ENCODE data around the gene PEX1. TPM values are rescaled to one million over a fixed set of nuclear protein-coding genes. Genes with fewer than 3 reads are reported as not detected.
"Not testable (repeated sequence)": the region's sequence is repeated elsewhere in the genome, so short reads cannot be mapped to it uniquely, and the experiment has no call there.

PEX1 gene
- total and polyA plus RNA-seq, 2 of the 4 experiments (the other 2 are of a cell fraction) = 8.1 to 12.7 TPM

GRCh38 chr7:92545116-92545515, 16.8 kb upstream of the PEX1 start:
- H3K56ac ChIP-seq (ENCODE audit: extremely low read depth, insufficient read depth, low read length); H3K27me3 ChIP-seq (ENCODE audit: control insufficient read depth, insufficient read depth, low read length); dilution Hi-C loops (cut with HindIII; ENCODE audit: low sequenced_read_pairs, unreplicated experiment); CTCF ChIA-PET; H3K23ac ChIP-seq (ENCODE audit: low read depth, low read length); H3K4ac ChIP-seq (ENCODE audit: low read depth, low read length); H3K4me1 ChIP-seq (ENCODE audit: control insufficient read depth, insufficient read depth, low read length); H3K9me1 ChIP-seq (ENCODE audit: insufficient read depth, low read length); H2BK20ac ChIP-seq (ENCODE audit: low read depth, low read length); H3K27ac ChIP-seq (ENCODE audit: insufficient read depth, low read length); H3K79me1 ChIP-seq (ENCODE audit: low read depth in 1 of 2, low read length in 2 of 2); H4K8ac ChIP-seq (ENCODE audit: low read depth in 2 of 2, low read length in 2 of 2); intact Hi-C loops (cut with micrococcal nuclease); H3K4me3 ChIP-seq (ENCODE audit: insufficient read depth, low read depth, low read length); H2AK9ac ChIP-seq (replicated peaks; ENCODE audit: low read depth, low read length, poor library complexity); H3K9ac ChIP-seq (ENCODE audit: low read depth, low read length); H2BK120ac ChIP-seq (ENCODE audit: low read depth, low read length); DNase-seq; H4K5ac ChIP-seq (ENCODE audit: low read depth, low read length); H2BK15ac ChIP-seq (ENCODE audit: low read depth, low read length); BruUV-seq (replicated peaks); POLR2A ChIA-PET (ENCODE audit: unreplicated experiment); H3K18ac ChIP-seq (ENCODE audit: low read depth, low read length); H3K14ac ChIP-seq (replicated peaks; ENCODE audit: low read depth, low read length); in situ Hi-C loops (cut with MboI; ENCODE audit: low sequenced_read_pairs); H4K20me1 ChIP-seq (ENCODE audit: insufficient read depth, low read length); H3K36me3 ChIP-seq (ENCODE audit: control insufficient read depth, insufficient read depth, low read length); H2AK5ac ChIP-seq (ENCODE audit: low read depth, low read length); H2AFZ ChIP-seq (replicated peaks; ENCODE audit: low read length, poor library complexity); H4K91ac ChIP-seq (ENCODE audit: insufficient read depth, low read depth, low read length); H3K4me2 ChIP-seq (ENCODE audit: low read depth, low read length); H3K9me3 ChIP-seq (ENCODE audit: control insufficient read depth, insufficient read depth, low read length); H2BK5ac ChIP-seq (ENCODE audit: low read depth, low read length, poor library complexity, severe bottlenecking); ATAC-seq (ENCODE audit: low read depth): not testable (repeated sequence)
- 85% methylated on average over 14 of the region's 30 CpGs; no CpG with 5 or more reads in 1 of the 2 experiments for WGBS, 2 experiments (ENCODE audit: extremely low coverage in 2 of 2, insufficient read length in 1 of 2)

GRCh38 chr7:92543542-92543941, 15.2 kb upstream of the PEX1 start:
- H3K4me1 ChIP-seq (ENCODE audit: control insufficient read depth, insufficient read depth, low read length); H3K27me3 ChIP-seq (ENCODE audit: control insufficient read depth, insufficient read depth, low read length); H4K91ac ChIP-seq (ENCODE audit: insufficient read depth, low read depth, low read length); H2AK9ac ChIP-seq (replicated peaks; ENCODE audit: low read depth, low read length, poor library complexity); POLR2A ChIA-PET (ENCODE audit: unreplicated experiment); H4K8ac ChIP-seq (ENCODE audit: low read depth in 2 of 2, low read length in 2 of 2); H3K4me2 ChIP-seq (ENCODE audit: low read depth, low read length); H3K56ac ChIP-seq (ENCODE audit: extremely low read depth, insufficient read depth, low read length); H3K14ac ChIP-seq (replicated peaks; ENCODE audit: low read depth, low read length); H2BK120ac ChIP-seq (ENCODE audit: low read depth, low read length); H2AK5ac ChIP-seq (ENCODE audit: low read depth, low read length); H3K36me3 ChIP-seq (ENCODE audit: control insufficient read depth, insufficient read depth, low read length); intact Hi-C loops (cut with micrococcal nuclease); H4K5ac ChIP-seq (ENCODE audit: low read depth, low read length); DNase-seq; H3K18ac ChIP-seq (ENCODE audit: low read depth, low read length); CTCF ChIA-PET; H3K27ac ChIP-seq (ENCODE audit: insufficient read depth, low read length); dilution Hi-C loops (cut with HindIII; ENCODE audit: low sequenced_read_pairs, unreplicated experiment); H3K4me3 ChIP-seq (ENCODE audit: insufficient read depth, low read depth, low read length); ATAC-seq (ENCODE audit: low read depth); H2BK5ac ChIP-seq (ENCODE audit: low read depth, low read length, poor library complexity, severe bottlenecking); H4K20me1 ChIP-seq (ENCODE audit: insufficient read depth, low read length); BruUV-seq (replicated peaks); H3K79me1 ChIP-seq (ENCODE audit: low read depth in 1 of 2, low read length in 2 of 2); H3K9me1 ChIP-seq (ENCODE audit: insufficient read depth, low read length); H2AFZ ChIP-seq (replicated peaks; ENCODE audit: low read length, poor library complexity); H3K23ac ChIP-seq (ENCODE audit: low read depth, low read length); H3K9ac ChIP-seq (ENCODE audit: low read depth, low read length); H3K9me3 ChIP-seq (ENCODE audit: control insufficient read depth, insufficient read depth, low read length); H2BK20ac ChIP-seq (ENCODE audit: low read depth, low read length); H2BK15ac ChIP-seq (ENCODE audit: low read depth, low read length); H3K4ac ChIP-seq (ENCODE audit: low read depth, low read length); in situ Hi-C loops (cut with MboI; ENCODE audit: low sequenced_read_pairs): not testable (repeated sequence)
- WGBS, 2 experiments (ENCODE audit: extremely low coverage in 2 of 2, insufficient read length in 1 of 2) = no CpG with 5 or more reads among the region's 3 CpGs

Measured in IMR-90 (cell line).